HepG2 (cell line): ENCODE results near the gene SFT2D1. TPM values are rescaled to one million over a fixed set of nuclear protein-coding genes. Genes with fewer than 3 reads are reported as not detected.

Experiments
- AGO1 ChIP-seq: fragments of 200-400 bp; formaldehyde crosslinking; IDR thresholded peaks from 2 replicates; pipeline ENCODE4 v1.6.1; 2017; ENCODE audit warnings: mild to moderate bottlenecking, low read depth, low read length, moderate library complexity; ENCODE audit not compliant: poor library complexity, severe bottlenecking
- ARHGAP35 ChIP-seq: sonication (generic); formaldehyde crosslinking; IDR thresholded peaks from 2 replicates; pipeline ENCODE4 v1.9.0; 2022; ENCODE audit warnings: mild to moderate bottlenecking, inconsistent platforms, moderate library complexity, missing genetic modification reagents, borderline replicate concordance
- EP300 ChIP-seq, 3 experiments: sonication (generic) in 1 of 3; formaldehyde crosslinking in 1 of 3; IDR thresholded peaks; 2 replicates each; pipeline versions ENCODE4 v1.5.1 to v1.6.1; 2011 to 2020; ENCODE audit warnings: low read depth in 2 of 3, low read length in 2 of 3, borderline replicate concordance in 1 of 3, improper control_type of control experiment in 1 of 3, mild to moderate bottlenecking in 1 of 3, missing genetic modification reagents in 1 of 3, moderate library complexity in 1 of 3
- HNF1A ChIP-seq, 2 experiments: sonication (generic) in 1 of 2; formaldehyde crosslinking in 1 of 2; IDR thresholded peaks; 2 replicates each; pipeline versions ENCODE4 v1.4.0 to v1.6.1; 2016 to 2020; ENCODE audit warnings: borderline replicate concordance in 1 of 2, low read depth in 1 of 2, mild to moderate bottlenecking in 1 of 2, missing genetic modification reagents in 1 of 2
- HNRNPL ChIP-seq: fragments of 200-400 bp; formaldehyde crosslinking; IDR thresholded peaks from 2 replicates; pipeline ENCODE4 v1.6.1; 2017; ENCODE audit warnings: mild to moderate bottlenecking, low read depth, low read length
- RELA ChIP-seq: sonication (generic); formaldehyde crosslinking; IDR thresholded peaks from 2 replicates; pipeline ENCODE4 v1.4.0; 2020; ENCODE audit warnings: missing genetic modification reagents
- RFXANK ChIP-seq: IDR thresholded peaks from 2 replicates; pipeline ENCODE4 v1.6.1; 2016
- SCMH1 ChIP-seq: sonication (generic); formaldehyde crosslinking; IDR thresholded peaks from 2 replicates; pipeline ENCODE4 v1.9.0; 2021; ENCODE audit warnings: missing genetic modification reagents, mild to moderate bottlenecking, borderline replicate concordance
- SRF ChIP-seq: IDR thresholded peaks from 2 replicates; pipeline ENCODE4 v1.6.1; 2011; ENCODE audit warnings: mild to moderate bottlenecking, low read depth, low read length, moderate library complexity
- SUZ12 ChIP-seq: fragments of 150-350 bp; IDR thresholded peaks from 2 replicates; pipeline ENCODE4 v1.6.1; 2014; ENCODE audit warnings: low read depth, low read length
- TCF7 ChIP-seq: sonication (generic); IDR thresholded peaks from 2 replicates; pipeline ENCODE4 v1.6.1; 2016; ENCODE audit warnings: antibody characterized with exemption, low read depth
- TP53 ChIP-seq: sonication (generic); formaldehyde crosslinking; conservative IDR thresholded peaks from 2 replicates; pipeline ENCODE4 v1.4.0; 2020; ENCODE audit warnings: missing genetic modification reagents
- ZBTB1 ChIP-seq: sonication (generic); formaldehyde crosslinking; IDR thresholded peaks from 2 replicates; pipeline ENCODE4 v1.4.0; 2020; ENCODE audit warnings: missing genetic modification reagents, borderline replicate concordance
- ZNF512 ChIP-seq: sonication (generic); formaldehyde crosslinking; IDR thresholded peaks from 2 replicates; pipeline ENCODE4 v1.4.0; 2020; ENCODE audit warnings: mild to moderate bottlenecking, missing genetic modification reagents
- ZNF567 ChIP-seq: sonication (generic); formaldehyde crosslinking; IDR thresholded peaks from 2 replicates; pipeline ENCODE4 v1.8.1; 2023; ENCODE audit warnings: mild to moderate bottlenecking, missing genetic modification reagents, borderline replicate concordance
- ZNF777 ChIP-seq: sonication (generic); formaldehyde crosslinking; IDR thresholded peaks from 2 replicates; pipeline ENCODE4 v1.4.0; 2020; ENCODE audit warnings: missing genetic modification reagents
- polyA plus RNA-seq, 8 experiments: library from polyadenylated mRNA; depleted of rRNA in 3 of 8; stranded (reverse) in 7 of 8; unstranded in 1 of 8; fragments of >200 nt; fragmentation: Illumina TruSeq in 4 of 8; extraction: Trizol in 4 of 8; gene quantifications; 2 replicates each; pipeline versions ENCODE4 v1.2.1 to v1.2.3, GENCODE V29; 2011 to 2016; ENCODE audit warnings: low read depth in 4 of 8, missing spikeins in 1 of 8, mixed read lengths in 1 of 8; ENCODE audit not compliant: insufficient read depth in 1 of 8
- total RNA-seq, 5 experiments: library from RNA; depleted of rRNA; stranded (reverse); fragments of >200 nt; fragmentation: Illumina TruSeq; extraction: Trizol; gene quantifications; 2 replicates each; pipeline ENCODE4 v1.2.3, GENCODE V29; 2016; ENCODE audit warnings: low read depth in 1 of 5
- TF ChIP-seq, protein P1 (sequence below): sonication (generic); formaldehyde crosslinking; IDR thresholded peaks from 2 replicates; pipeline ENCODE4 v1.5.0; 2020; ENCODE audit warnings: mild to moderate bottlenecking, missing genetic modification reagents
- TF ChIP-seq, protein P2 (sequence below): sonication (generic); formaldehyde crosslinking; IDR thresholded peaks from 2 replicates; pipeline ENCODE4 v1.4.0; 2020; ENCODE audit warnings: missing genetic modification reagents, borderline replicate concordance

Gene SFT2D1
- total and polyA plus RNA-seq, 2 of the 13 experiments (the other 11 are each of a cell fraction or from before 2014, with no cell fraction given) = 115 to 147 TPM

DNA sequence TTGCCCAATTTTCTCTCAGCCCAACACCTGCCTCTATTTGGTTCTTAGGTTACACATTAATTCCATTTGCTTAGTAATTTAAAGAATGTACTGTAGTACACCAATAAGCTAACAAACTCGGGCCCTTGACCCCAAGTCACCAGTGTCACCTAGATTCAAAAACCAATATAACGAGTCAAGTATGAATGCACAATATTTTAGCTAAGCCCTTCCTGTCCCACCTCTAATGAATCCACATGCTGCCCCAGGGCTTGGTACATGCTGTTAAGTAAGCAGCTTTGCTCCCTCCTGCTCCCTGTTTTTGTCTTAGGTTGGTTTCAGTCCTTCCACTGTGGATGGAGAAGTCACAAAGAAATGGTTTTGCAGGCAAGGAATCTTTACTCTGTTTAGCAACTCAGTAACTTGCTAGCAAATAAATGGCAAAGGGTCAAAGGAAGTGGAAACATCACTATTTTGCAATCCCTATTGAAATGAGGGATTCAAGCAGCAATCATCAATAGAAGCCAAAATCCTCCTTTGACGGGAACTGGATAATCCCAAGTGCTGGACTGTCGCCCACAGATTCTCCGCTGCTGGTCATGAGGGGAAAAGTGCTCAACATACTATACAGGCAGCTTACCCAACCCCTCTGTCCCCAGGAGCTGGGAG is 45.4 kb upstream of the SFT2D1 start (continued):
- TF ChIP-seq, protein P1, sequence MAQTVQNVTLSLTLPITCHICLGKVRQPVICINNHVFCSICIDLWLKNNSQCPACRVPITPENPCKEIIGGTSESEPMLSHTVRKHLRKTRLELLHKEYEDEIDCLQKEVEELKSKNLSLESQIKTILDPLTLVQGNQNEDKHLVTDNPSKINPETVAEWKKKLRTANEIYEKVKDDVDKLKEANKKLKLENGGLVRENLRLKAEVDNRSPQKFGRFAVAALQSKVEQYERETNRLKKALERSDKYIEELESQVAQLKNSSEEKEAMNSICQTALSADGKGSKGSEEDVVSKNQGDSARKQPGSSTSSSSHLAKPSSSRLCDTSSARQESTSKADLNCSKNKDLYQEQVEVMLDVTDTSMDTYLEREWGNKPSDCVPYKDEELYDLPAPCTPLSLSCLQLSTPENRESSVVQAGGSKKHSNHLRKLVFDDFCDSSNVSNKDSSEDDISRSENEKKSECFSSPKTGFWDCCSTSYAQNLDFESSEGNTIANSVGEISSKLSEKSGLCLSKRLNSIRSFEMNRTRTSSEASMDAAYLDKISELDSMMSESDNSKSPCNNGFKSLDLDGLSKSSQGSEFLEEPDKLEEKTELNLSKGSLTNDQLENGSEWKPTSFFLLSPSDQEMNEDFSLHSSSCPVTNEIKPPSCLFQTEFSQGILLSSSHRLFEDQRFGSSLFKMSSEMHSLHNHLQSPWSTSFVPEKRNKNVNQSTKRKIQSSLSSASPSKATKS = peak; percentile 96
- no peak for TF ChIP-seq ZNF567 (CRISPR knock-in tag)
- no peak for TF ChIP-seq SUZ12
- no peak for TF ChIP-seq HNRNPL
- TF ChIP-seq ZNF777 = no peak
- no peak for TF ChIP-seq RFXANK (CRISPR knock-in tag)
- no peak for TF ChIP-seq SCMH1 (CRISPR knock-in tag)
- no peak for TF ChIP-seq SRF
- peak; percentile 92 for TF ChIP-seq HNF1A (IDR thresholded peaks at IDR 0.05; ENCODE audit: low read depth)
- TF ChIP-seq HNF1A (CRISPR knock-in tag; IDR thresholded peaks at IDR 0.05; ENCODE audit: borderline replicate concordance) = peak; percentile 99
- no peak for TF ChIP-seq AGO1
- TF ChIP-seq RELA = 0 out of 2 replicates have a peak, but pooled peaks have one; percentile 30
- peak; percentile 60 to 95; a peak in 2 of 4 replicates for TF ChIP-seq EP300 (IDR thresholded peaks at IDR 0.05; ENCODE audit: low read depth in 2 of 2, low read length in 2 of 2)
- peak; percentile 89 for TF ChIP-seq EP300 (CRISPR knock-in tag; IDR thresholded peaks at IDR 0.05; ENCODE audit: borderline replicate concordance)
- peak; percentile 83; the same call in 1 of the 2 replicates for TF ChIP-seq TP53 (CRISPR knock-in tag)
- TF ChIP-seq ZNF512 (CRISPR knock-in tag) = no peak
- TF ChIP-seq ZBTB1 (CRISPR knock-in tag) = no peak
- no peak for TF ChIP-seq ARHGAP35 (CRISPR knock-in tag)
- TF ChIP-seq TCF7 = peak; percentile 85
- TF ChIP-seq, protein P2, sequence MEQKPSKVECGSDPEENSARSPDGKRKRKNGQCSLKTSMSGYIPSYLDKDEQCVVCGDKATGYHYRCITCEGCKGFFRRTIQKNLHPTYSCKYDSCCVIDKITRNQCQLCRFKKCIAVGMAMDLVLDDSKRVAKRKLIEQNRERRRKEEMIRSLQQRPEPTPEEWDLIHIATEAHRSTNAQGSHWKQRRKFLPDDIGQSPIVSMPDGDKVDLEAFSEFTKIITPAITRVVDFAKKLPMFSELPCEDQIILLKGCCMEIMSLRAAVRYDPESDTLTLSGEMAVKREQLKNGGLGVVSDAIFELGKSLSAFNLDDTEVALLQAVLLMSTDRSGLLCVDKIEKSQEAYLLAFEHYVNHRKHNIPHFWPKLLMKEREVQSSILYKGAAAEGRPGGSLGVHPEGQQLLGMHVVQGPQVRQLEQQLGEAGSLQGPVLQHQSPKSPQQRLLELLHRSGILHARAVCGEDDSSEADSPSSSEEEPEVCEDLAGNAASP (CRISPR knock-in tag) = peak; percentile 88; the same call in 1 of the 2 replicates
